Measurements from ENCODE around the gene SPINK8.
A peak's percentile ranks its signal among the peaks of the same experiment; 100 is the strongest.

Gene SPINK8

DNA sequence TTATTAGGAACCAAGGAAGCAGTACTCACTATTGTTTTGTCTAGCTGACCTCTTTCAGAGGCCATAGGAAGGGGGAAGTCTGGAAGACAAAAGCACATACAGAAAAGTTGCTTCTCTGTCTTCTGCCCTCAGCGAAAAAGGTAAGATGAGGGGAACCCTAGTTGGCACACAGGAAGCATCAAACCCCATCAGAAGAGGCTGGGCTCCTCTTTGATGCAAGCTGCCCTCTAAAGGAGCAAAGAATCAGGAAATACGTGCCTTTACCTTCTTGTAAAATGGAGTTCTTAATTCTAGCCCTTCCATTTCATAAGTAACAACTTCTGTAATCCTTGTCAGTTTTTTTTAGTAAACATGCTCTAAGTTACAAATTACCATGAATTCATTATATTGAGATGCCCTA lies 12.5 kb downstream of the SPINK8 start:
- no peak for DNase-seq

DNA sequence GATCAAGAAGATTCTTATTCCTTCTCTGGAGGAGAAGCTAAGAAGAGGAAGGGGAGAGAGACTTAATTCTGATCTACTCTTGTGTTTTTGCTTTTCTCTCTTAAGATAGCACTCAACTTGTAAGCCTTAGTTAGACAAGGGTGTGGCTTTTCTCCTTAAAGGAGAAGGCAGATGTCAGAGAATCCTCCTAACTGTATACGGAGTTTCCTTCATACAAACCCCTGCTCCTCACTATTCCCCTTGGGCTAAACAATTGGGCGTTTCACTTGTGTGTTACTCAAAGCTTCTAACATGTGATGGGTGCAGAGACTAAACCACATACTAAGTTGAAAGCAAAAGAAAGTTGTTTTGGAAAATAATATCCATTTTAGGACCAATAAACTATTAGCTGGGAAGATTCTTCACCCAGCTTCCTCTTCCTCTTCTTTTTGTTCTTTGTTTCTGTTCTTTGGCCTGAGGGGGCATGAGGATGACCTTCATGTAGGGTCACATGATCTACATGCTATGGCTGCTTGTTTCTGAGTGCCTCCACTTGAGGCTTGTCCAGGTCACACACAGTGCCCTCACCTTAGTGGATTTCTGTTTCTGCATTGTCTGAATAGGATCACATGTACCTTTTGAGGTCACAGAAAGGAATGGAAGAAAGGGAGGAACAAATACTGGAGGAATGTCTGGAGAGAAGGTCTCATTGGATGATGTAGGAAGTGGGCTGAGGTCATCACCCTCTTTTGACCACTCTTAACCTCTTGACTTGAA lies 14.6 kb downstream of the SPINK8 start:
- DNase-seq: no peak

DNA sequence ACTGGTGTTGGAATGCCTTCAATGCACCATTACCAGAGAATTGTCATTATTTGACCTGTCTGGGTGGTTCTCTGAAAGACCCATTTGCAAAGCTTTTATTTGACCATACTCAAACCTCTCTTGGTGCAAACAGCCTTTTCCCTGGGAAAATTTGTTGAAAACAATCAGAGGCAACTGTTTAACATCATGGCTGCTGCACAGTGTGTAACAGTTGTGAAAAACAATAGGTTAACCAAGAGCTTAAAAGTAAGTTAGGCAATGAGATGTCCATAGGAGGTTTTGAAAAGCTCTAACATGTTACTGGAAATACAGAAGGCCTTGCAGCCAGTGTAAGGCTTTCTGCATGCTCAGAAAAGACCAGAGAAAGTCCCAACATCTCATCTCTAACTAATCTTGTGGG lies 18.9 kb downstream of the SPINK8 start:
- no peak for DNase-seq

DNA sequence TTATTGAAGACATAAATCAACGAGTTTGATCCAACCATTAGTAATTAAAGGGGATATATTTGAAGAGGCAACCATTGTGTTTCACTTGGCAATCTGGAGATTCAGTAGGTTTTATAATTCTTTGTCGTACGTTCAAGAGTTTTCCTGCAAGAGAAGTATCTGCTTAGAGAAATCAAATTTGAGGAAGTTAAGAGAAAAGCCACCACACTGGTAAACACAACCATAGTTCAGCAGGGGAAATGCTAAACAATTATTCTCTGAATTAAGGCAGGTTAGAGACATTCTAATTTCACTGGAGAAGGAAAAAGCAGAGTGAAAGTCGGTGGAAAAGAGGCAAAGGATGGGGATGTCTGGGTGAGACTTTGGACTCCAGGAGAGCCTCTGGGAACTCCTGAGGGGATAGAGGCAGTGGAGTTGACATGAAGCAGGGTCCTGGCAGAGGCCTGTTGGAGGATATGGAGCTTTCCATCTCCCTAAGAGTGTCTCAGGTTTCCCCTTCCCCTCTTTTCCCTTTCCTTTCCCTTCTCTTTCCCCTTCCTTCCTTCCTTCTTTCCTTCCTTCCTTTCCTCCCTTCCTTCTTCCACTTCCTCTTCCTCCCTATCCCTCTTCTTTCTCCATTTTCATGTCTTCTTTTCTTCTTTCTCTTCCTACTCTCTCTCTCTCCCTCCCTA lies 26.5 kb downstream of the SPINK8 start:
- no peak for DNase-seq

DNA sequence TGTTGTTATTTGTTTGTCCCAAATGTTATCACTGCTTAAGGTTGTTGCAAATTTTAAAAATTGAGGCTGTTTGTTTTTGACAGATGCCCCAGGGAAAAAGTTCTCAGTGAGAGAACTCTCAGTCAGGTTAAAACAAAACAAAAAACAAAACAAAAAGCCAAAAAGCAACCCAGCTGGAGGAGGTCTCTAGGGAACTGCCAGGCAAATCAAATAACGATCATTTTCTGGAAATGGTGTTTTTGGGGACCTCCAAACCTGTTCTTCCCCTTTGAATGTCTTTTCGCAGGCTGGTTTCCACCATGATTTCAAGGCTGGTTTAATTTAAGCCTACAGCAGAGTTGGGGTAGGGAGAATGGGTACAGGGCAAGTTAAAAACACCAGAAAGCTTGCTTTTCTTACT lies 27.2 kb downstream of the SPINK8 start:
- no peak for DNase-seq

DNA sequence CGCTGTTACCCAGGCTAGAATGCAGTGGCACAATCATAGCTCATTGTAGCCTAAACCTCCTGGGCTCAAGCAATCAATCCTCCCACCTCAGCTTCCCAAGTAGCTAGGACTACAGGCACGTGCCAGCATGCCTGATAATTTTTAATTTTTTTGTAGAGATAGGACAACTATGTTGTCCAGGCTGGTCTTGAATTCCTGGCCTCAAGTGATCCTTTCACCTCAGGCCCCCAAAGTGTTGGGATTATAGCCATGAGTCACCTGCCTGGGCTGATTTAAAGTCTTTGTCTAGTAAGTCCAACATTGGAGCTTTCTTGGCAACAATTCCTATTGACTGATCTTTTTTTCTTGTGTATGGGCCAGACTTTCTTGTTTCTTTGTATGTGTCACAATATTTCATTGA lies 28.1 kb downstream of the SPINK8 start:
- no peak for DNase-seq

DNA sequence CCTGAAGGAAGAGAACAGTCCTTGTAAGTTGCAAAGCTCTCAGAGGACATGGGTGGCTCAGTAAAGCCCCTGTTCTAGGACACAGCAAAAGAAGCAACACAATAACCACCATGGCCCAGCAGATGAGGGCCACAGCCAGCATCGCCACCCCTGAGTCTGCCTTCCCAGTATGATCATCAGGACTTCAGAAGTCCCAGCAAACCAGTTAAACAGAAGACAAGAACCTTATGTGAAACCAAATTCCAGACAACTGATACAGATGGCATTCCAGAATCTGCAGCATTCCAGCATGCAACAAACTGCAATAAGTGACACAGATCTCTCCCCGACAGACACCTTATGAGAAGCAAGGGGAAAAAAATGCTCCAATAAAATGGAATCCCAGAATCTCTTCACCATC lies 30.4 kb downstream of the SPINK8 start:
- DNase-seq: no peak

DNA sequence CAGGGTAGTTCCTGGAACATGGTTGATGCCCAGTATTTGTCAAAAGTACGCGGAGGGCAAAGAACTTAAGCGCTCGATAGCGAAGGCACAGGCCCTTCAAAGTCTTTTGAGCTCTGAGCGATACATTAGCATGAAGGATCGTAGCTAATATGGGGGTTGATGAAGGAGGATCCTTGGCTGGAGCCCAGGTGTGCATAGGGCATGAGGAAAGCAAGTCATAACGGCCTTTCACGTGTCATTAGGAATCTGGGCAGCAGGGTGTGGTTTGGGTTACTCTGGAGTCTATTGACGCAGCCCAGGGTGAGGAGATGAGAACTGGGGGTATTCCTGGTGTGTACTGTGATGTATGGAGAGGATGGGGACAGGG lies 31.7 kb downstream of the SPINK8 start:
- no peak for DNase-seq

DNA sequence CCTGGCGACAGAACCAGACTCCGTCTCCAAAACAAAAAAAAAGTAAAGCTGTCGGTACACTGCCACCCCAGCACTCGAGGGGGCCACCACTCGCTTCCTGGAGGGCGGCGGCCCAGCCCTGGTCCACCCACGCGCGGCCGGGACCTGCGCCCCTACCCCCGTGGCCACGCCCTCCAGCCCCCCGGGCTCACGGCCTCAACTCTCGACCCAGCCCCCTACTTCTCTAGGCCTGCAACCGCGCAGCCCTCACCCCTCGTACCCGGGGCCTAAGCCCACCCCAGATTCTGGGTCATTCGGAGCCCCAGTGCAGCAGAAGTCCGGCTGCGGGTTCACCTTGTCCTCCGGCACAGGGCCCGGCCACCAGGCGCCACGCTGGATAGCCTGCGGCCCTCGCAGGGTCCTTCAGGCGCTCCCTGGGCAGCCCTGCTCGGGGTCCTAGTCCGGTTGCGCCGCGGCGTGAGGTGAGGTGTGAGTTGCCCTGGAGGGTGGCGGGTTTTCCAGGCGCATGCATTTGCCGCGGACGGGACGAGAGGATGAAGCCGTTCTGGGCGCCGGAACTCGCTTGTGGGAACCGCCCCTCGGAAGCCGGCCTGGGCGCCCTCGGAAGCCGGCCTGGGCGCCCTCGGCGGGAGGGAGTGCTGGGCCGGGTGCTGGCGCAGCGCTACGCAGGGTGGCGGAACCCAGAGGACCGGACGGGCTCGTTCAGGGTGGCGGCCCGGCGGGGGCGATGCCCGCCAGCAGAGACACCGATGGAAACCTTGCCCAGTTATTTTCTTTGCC lies 32.3 kb downstream of the SPINK8 start, which contains the start of gene NME6:
NME6 (minus strand) TSS at position 348 of the 780 bp plus-strand sequence.
- DNase-seq: peak; percentile 75

DNA sequence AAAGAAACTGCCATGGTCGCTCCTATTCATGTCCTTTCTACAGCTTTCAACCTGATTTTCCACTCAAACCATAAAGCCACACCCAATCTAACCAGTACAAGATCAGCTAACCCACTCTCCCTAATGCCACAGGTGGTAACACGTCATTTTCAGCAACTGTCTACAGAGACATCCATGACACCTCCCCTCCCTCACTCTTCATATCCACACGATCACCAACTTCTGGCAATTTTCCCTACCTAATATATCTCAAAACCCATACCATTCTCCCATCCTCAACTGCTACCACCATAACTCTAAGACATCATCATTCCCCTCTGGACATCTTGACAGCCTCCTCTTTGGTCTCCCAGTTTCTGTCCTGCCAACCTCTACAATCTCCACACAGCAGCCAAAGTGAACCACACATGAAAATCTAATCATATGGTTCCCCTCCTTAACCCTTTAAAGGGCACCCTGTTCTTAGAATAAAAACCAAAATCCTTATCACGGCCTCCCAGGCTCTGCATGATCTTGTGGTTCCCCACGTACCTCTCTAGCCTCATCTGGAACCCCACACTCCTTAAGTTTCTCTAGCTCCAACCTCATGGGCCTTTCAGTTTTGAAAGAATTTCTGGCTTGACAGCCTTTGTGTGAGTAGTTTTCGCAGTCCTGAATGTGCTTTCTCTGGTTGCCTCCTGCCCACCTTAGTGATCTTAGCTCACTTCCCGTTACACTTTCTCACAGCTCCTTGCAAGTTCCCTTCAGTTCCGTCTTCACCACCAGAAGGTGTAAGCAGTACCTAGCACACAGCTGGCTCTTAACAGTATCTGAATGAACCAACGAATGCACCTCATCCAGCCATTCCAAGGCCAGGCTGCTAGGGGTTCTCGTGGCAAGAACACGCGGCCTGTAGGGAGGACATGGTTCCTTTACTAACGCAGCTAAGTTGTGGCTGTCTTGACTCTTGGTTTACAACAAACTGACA lies 33.4 kb downstream of the SPINK8 start:
- DNase-seq: peak; percentile 23

DNA sequence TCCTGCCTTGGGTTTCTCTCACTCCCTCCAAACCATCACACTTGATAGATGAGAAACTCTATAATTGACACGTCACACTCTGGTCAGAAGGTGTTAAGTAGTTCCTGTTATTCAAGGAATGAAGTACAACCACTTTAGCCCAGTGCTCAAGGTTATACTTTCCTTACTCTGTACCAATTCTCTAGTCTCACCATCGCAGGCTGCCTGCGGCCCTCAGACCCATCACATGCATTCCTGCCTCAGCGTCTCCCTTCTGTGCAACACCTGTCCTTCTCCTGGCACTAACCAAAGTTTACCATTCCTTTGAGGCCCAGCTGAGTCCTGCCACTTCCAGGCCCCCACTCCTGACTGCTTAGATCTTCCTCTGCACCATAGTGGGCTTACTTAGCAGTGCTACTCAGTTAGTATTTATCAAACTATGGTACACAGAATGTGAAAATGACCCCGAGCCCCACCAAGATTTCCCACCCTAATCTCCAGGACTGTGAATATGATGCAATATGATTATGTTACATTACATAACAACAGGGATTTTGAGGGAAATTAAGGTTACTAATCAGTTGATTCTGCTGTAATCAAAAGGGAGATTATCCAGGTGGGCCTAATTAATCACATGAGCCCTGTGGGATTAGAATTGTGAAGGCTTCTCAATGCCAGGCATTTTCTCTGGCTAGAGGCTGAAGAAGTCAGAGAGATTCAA lies 36.2 kb downstream of the SPINK8 start:
- DNase-seq: no peak

DNA sequence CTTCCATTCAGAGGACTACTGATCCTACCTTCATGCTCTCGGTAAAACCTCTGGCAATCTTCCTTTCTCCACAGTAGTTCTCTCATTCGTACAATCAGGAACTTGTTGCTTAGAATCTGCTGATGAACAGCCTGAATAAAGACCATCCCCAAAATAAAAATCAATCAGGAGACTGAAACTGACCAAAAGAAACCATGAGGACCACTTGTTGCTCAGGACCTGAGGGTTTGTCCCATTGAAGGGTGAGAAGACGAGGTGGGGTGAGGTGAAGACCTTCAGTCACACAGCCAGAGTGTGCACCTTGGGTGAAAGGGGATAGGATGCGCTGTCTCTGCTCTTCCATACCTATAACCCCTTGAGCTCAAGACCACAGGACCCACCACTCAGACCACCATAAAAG lies 36.8 kb downstream of the SPINK8 start:
- no peak for DNase-seq

DNA sequence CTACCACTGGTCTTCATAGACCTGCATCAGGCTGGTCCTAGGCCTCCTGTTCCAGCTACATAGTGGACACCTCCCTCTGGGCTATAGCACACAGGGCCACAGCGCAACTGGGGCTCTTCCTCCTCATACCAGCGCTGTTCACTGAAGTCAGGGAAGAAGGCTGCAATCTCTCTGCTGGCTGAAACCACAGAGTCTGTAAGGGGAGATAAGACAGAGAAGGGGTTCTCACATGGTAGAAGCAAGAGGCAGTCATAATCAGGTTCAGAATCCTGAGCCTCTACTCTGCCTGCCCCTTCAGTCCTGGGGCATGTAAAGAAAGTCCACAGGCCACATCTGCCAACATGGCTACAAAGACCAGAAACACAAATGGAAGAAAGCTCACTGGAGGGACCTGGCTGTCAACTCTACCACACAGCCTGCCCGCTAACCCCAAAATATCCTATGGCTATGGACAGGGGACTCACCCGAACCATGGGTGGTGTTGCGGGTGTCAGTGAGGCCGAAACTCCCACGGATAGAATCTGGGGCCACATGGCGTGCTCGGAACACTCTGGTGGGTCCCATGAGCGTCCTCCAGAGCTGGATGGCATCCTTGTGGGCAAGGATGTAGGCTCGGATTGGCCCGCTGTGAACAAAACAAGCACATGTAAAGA lies 38.7 kb downstream of the SPINK8 start:
- no peak for DNase-seq

DNA sequence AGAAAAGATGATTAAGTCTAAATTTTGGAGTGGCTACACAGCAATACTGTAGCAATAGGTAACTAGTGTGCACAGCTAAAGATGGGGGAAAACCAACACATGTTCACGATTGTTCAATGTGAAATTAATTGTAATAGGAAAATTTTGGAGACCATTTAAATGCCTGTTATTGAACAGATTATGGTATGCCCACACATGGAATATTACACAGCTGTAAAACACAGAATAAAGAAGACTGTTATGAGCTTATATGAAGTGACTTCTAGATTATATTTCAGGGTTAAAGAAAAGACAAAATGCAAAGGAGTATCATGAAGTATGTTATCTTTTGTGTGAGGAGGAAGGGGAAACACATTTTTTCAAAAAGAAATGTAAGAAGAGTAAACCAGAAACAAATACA lies 43.8 kb downstream of the SPINK8 start:
- no peak for DNase-seq

DNA sequence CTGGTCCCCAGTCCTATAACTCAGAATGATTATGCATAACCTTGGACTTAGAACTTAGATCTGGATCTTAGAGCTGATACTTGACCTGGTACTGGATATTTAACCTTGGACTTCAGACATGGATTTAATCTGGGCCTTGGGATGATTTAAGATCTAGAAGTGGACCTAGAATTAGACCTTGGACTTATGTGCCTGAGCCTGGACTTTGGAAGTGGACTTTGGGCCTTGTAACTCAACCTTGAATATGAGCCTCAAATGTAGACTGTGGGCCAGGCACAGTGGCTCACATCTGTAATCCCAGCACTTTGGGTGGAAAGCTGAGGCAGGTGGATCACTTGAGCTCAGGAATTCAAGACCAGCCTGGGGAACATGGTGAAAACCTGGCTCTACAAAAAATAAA lies 46.4 kb downstream of the SPINK8 start:
- no peak for DNase-seq

DNA sequence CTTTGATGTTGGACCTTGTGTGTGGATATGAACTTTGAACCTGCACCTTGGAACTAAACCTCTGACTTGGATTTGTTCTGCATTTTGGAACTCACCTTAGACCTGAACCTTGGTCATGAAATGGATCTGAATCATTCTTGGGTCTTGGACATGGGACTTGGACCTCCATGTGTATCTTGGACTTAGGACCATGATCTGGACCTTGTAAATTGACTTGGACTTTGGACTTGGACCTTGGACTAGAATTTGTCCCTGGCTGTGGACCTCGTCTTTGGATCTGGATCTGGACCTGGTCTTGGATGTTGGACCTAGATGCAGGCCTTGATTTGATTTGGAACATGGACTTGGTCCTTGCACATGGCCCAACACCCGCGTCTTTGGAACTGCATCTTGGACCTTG lies 47.2 kb downstream of the SPINK8 start:
- no peak for DNase-seq

DNA sequence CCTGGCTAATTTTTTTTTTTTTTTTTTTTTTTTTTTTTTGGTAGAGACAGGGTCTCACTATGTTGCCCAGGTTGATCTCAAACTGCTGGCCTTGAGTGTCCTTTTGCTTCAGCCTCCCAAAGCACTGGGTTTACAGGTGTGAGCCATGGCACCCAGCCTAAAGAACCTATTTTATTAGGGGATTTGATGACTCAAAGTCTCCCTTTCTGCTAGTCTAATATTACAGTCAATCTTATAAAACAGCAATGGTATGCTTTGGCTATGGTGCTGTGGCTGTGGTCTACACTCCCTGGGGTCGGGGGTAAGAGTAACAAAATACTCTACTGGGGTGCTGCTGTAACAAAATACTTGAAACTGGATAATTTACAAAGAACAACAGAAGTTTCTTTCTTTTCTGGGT lies 47.8 kb downstream of the SPINK8 start:
- DNase-seq: no peak

DNA sequence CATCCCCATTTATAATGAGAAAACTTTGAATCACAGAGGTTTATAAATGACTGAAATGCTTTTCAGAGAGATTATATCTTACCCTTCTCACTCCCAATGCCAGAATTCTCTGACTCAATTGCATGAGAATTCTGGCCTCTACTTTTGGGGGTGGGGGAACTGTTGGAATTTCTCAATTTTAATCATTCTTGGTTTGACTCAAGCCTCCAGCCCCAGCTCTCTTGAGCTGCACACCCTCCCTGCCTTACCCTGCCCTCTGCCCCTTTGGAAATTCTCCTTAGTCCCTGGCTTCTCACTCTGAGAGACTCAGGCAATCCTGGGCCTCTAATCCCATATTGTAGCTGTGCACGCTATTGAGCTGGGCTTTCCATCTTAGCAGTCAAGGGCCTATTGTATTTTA lies 48.3 kb downstream of the SPINK8 start:
- no peak for DNase-seq

DNA sequence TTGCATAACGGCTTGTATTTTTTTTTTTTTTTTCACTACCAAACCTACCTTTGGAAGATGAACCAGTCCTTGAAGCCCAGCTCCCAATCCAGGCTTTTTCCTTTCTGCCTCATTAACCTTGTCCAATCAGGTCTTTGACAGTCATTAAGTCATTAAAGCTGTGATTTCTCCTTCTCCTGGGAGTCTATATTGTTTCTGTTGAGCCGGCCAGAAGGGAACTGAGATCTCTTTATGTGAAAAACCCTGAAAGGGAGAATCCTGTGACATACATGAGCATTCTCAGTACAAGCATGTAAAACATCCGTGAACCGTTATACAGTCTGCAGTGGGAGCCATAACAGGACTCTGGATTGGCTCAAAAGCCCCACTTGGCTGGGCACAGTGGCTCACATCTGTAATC lies 52.6 kb downstream of the SPINK8 start:
- DNase-seq: no peak

DNA sequence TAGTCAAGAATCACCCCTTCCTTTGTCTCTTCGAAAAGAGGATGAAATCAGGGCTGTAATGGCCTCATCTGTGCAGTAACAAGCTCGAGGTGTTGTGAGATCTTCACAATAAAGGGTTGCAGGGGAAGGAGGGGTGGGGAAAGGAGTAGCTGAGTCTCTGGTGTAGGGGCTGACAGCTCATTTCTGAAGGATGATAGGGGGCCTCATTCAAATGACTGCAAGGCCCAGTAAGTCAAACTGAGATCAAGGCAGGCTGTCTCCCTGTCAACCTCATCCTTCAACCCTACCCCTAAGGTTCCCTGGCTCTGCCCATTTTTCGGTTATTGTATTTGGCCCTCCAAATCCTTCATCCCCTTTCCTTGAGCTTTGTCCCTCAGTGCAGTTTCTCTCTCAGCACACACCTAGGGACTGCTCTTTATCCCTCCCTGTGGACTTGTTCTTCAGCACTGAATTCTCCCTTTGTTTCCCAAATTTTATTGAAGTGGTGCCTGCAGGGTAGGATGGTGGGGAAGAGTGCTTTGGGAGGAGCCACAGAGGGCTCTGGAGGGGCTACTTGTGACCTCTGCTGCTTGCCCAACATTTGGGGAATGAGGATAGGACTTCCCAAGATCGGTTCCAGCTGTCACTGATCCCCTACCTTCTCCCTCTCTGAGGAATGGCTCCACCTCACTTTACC lies 54.4 kb downstream of the SPINK8 start:
- no peak for DNase-seq
